Measurements from ENCODE around the gene CEP85.

DNA sequence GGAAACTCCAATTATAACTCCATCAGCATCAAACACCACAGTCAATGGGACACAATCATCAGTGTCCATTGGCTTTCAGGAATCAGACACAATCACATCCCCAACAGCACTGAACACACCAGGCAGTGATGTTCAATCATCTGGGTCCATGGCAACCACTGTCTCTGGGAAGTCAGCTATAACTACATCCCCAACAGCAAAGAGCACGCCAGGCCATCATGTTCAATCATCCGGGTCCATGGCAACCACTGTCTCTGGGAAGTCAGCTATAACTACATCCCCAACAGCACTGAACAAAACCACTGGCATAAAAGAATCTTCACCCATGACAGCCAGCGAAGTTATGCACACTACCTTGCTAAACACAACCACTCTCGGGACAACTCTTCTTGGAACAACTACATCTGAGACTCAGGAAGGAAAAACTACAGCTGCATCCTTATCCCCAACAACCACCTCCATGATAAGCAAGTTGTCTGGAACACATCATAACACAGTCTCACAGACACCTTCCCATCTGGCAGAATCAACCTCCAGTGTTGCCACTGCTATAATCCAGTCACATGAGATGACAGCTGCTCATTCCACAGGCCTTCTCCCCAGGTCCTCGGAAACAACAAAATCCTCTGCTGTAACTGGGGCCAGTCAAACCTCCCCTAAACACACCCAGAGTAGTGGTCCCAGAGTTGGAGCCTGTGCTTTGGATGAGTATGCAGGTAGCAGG lies 23.7 kb upstream of the CEP85 start:
- no peak for TF ChIP-seq POLR2A (IDR thresholded peaks at IDR 0.05)
- TF ChIP-seq, protein P1, sequence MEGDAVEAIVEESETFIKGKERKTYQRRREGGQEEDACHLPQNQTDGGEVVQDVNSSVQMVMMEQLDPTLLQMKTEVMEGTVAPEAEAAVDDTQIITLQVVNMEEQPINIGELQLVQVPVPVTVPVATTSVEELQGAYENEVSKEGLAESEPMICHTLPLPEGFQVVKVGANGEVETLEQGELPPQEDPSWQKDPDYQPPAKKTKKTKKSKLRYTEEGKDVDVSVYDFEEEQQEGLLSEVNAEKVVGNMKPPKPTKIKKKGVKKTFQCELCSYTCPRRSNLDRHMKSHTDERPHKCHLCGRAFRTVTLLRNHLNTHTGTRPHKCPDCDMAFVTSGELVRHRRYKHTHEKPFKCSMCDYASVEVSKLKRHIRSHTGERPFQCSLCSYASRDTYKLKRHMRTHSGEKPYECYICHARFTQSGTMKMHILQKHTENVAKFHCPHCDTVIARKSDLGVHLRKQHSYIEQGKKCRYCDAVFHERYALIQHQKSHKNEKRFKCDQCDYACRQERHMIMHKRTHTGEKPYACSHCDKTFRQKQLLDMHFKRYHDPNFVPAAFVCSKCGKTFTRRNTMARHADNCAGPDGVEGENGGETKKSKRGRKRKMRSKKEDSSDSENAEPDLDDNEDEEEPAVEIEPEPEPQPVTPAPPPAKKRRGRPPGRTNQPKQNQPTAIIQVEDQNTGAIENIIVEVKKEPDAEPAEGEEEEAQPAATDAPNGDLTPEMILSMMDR (IDR thresholded peaks at IDR 0.05), result no peak
- no peak for TF ChIP-seq EP300 (IDR thresholded peaks at IDR 0.05)

Measured in gastroesophageal sphincter (tissue), 3 donors.